Breast epithelium (tissue), 3 donors: Measurements from ENCODE around the gene POP7.

Experiments
- POLR2A ChIP-seq: fragments of 450-650 bp; IDR thresholded peaks from one replicate; pipeline ENCODE4 v1.6.1; 2016; ENCODE audit warnings: antibody characterized with exemption, mild to moderate bottlenecking, moderate library complexity
- TF ChIP-seq, protein P1 (sequence below), 3 donors: fragments of 450-650 bp; IDR thresholded peaks; one replicate each; pipeline ENCODE4 v1.5.1; 2016 to 2017; ENCODE audit warnings: antibody characterized with exemption in 3 of 3, mild to moderate bottlenecking in 3 of 3, moderate library complexity in 3 of 3

- TF ChIP-seq, protein P1, sequence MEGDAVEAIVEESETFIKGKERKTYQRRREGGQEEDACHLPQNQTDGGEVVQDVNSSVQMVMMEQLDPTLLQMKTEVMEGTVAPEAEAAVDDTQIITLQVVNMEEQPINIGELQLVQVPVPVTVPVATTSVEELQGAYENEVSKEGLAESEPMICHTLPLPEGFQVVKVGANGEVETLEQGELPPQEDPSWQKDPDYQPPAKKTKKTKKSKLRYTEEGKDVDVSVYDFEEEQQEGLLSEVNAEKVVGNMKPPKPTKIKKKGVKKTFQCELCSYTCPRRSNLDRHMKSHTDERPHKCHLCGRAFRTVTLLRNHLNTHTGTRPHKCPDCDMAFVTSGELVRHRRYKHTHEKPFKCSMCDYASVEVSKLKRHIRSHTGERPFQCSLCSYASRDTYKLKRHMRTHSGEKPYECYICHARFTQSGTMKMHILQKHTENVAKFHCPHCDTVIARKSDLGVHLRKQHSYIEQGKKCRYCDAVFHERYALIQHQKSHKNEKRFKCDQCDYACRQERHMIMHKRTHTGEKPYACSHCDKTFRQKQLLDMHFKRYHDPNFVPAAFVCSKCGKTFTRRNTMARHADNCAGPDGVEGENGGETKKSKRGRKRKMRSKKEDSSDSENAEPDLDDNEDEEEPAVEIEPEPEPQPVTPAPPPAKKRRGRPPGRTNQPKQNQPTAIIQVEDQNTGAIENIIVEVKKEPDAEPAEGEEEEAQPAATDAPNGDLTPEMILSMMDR (IDR thresholded peaks at IDR 0.05): no peak
- no peak for TF ChIP-seq POLR2A
These were observed 24.3 kb upstream of the POP7 start for GRCh38 chr7:100681491-100682227.
